ENCODE measurements around the gene MYBBP1A. TPM values are rescaled to one million over a fixed set of nuclear protein-coding genes. Genes with fewer than 3 reads are reported as not detected.

MYBBP1A gene
- total RNA-seq, 4 donors from 2014 or later: 42.5 to 60.2 (median 48.9) TPM

DNA sequence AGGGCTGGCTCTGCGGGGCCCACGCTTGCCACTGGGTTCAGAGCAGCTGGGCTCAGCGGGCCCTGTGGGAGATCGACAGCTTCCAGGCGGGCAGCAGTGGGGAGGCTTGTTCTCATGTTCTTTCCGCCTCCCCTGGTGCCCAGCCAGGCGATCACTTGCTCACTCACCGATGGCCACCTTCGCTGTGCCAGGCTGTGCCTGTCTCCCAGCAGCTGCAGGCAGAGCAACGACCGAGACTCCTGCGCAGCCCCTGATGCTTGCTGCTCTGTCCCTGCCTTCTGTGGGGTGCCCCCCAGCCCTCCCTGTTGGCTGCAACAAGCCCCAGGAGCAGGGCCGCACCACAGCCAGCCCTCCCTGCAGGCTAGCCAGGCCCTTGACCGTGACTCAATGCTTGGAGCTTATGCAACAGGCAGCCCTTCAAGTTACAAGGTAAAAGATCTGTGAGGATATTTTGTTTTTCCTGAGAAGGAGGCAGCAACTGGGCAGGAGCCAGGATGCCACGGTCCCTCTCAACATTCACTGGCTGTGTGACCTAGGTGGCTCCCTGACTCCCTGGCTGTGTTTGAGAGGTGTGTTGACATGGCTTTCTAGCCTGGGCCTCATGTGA lies 66.1 kb downstream of the MYBBP1A start:
- ATAC-seq: no peak
- in situ Hi-C loops (cut with MboI; ENCODE audit: low sequenced_read_pairs in 4 of 4): no loop called here
- intact Hi-C loops (cut with DNase I; ENCODE audit: low total_unique reads): no loop called here

More for the DNA sequence above, 66.1 kb downstream of the MYBBP1A start:
- no peak for DNase-seq
- no peaks in the 10 kb centered on the region for H3K36me3 ChIP-seq
- no peak overlapping the region for H3K4me3 ChIP-seq
- H3K27me3 ChIP-seq: no peaks in the 10 kb centered on the region
- TF ChIP-seq POLR2A (IDR thresholded peaks at IDR 0.05): no peak
- TF ChIP-seq, protein P1, sequence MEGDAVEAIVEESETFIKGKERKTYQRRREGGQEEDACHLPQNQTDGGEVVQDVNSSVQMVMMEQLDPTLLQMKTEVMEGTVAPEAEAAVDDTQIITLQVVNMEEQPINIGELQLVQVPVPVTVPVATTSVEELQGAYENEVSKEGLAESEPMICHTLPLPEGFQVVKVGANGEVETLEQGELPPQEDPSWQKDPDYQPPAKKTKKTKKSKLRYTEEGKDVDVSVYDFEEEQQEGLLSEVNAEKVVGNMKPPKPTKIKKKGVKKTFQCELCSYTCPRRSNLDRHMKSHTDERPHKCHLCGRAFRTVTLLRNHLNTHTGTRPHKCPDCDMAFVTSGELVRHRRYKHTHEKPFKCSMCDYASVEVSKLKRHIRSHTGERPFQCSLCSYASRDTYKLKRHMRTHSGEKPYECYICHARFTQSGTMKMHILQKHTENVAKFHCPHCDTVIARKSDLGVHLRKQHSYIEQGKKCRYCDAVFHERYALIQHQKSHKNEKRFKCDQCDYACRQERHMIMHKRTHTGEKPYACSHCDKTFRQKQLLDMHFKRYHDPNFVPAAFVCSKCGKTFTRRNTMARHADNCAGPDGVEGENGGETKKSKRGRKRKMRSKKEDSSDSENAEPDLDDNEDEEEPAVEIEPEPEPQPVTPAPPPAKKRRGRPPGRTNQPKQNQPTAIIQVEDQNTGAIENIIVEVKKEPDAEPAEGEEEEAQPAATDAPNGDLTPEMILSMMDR (IDR thresholded peaks at IDR 0.05 in 4 of 5, conservative IDR thresholded peaks at IDR 0.05 in 1 of 5): no peak
- no peak overlapping the region for H3K27ac ChIP-seq
- H3K4me1 ChIP-seq: no peaks in the 10 kb centered on the region
- no peaks in the 10 kb centered on the region for H3K9me3 ChIP-seq

Other genes starting within 250 kb of the MYBBP1A start
- gene UBE2G1, start 188.7 kb downstream of the MYBBP1A start, total RNA-seq: 100 to 1,000 TPM; 152 to 217 (median 180) TPM
- not detected for gene SPNS3, start 121.4 kb downstream of the MYBBP1A start, total RNA-seq
- gene SPNS2, start 56.5 kb downstream of the MYBBP1A start, total RNA-seq: 1 to 10 TPM; 2.7 to 6.2 (median 4.2) TPM
- gene GGT6, start 5.2 kb upstream of the MYBBP1A start, total RNA-seq: under 1 TPM in 1 of 4 donors, not detected in 3; 0.63 TPM
- 100 to 1,000 TPM; 110 to 588 (median 420) TPM for gene SMTNL2, start 29.1 kb upstream of the MYBBP1A start, total RNA-seq
- not detected for gene ALOX15, start 86.3 kb upstream of the MYBBP1A start, total RNA-seq
- gene PELP1, start 148.8 kb upstream of the MYBBP1A start, total RNA-seq: 10 to 100 TPM; 31.5 to 46.8 (median 35.6) TPM
- gene ARRB2, start 155.2 kb upstream of the MYBBP1A start, total RNA-seq: 10 to 100 TPM in 1 of 4 donors, 1 to 10 TPM in 3; 5.5 to 11.8 (median 7.8) TPM
- 10 to 100 TPM; 29.4 to 58.5 (median 44.8) TPM for gene MED11, start 176.0 kb upstream of the MYBBP1A start, total RNA-seq
- gene ZMYND15, start 184.4 kb upstream of the MYBBP1A start, total RNA-seq: not detected
- gene CXCL16, start 184.5 kb upstream of the MYBBP1A start, total RNA-seq: 1 to 10 TPM; 1.2 to 2.1 (median 1.4) TPM
- gene TM4SF5, start 216.5 kb upstream of the MYBBP1A start, total RNA-seq: under 1 TPM in 1 of 4 donors, not detected in 3; 0.64 TPM
- 1 to 10 TPM in 3 of 4 donors, not detected in 1; 1.4 to 7.2 (median 3.8) TPM for gene VMO1, start 231.0 kb upstream of the MYBBP1A start, total RNA-seq
- under 1 TPM in 1 of 4 donors, not detected in 3; 0.53 TPM for gene GLTPD2, start 233.6 kb upstream of the MYBBP1A start, total RNA-seq
- 100 to 1,000 TPM; 365 to 662 (median 479) TPM for gene PSMB6, start 240.8 kb upstream of the MYBBP1A start, total RNA-seq